Adrenal gland (tissue), 5 donors: ENCODE results near the gene HDLBP.

Experiments used
- POLR2A ChIP-seq, 2 donors: fragments of 450-650 bp; IDR thresholded peaks; one replicate each; pipeline ENCODE4 v1.6.1; 2017; ENCODE audit warnings: antibody characterized with exemption in 2 of 2, mild to moderate bottlenecking in 2 of 2, moderate library complexity in 1 of 2
- TF ChIP-seq, protein P1 (sequence below), 6 experiments: fragments of 450-650 bp in 4 of 6; fragments of 200-600 bp in 2 of 6; sonication (generic) in 1 of 6; IDR thresholded peaks; 1 replicate in 5 of 6; 2 replicates in 1 of 6; pipeline versions ENCODE4 v1.5.1 to v1.8.0; 2016 to 2021; ENCODE audit warnings: antibody characterized with exemption in 6 of 6, mild to moderate bottlenecking in 2 of 6, moderate library complexity in 1 of 6
- donor health status: DM: no; HTN: no; CAD: no.

DNA sequence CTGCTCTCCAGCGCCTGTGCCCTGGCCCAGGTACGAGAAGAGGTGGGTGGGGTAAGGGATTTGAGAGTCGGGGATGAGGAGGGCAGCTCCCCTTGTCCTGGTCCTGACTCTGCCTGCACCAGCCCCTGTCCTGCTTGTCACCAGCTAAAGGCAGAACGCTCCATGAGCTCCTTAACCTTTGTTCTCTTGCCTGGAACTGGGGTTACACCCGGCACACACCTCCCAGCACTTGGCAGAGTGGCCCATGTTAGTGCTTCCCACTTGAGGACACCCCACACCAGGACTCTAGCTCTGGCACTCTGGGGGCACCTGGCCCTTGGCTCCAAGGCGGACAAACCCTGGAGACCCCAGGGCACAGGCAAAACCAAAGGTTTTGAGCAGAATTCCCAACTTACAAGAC is 107.8 kb downstream of the HDLBP start:
- TF ChIP-seq POLR2A (IDR thresholded peaks at IDR 0.05) = no peak
- TF ChIP-seq, protein P1, sequence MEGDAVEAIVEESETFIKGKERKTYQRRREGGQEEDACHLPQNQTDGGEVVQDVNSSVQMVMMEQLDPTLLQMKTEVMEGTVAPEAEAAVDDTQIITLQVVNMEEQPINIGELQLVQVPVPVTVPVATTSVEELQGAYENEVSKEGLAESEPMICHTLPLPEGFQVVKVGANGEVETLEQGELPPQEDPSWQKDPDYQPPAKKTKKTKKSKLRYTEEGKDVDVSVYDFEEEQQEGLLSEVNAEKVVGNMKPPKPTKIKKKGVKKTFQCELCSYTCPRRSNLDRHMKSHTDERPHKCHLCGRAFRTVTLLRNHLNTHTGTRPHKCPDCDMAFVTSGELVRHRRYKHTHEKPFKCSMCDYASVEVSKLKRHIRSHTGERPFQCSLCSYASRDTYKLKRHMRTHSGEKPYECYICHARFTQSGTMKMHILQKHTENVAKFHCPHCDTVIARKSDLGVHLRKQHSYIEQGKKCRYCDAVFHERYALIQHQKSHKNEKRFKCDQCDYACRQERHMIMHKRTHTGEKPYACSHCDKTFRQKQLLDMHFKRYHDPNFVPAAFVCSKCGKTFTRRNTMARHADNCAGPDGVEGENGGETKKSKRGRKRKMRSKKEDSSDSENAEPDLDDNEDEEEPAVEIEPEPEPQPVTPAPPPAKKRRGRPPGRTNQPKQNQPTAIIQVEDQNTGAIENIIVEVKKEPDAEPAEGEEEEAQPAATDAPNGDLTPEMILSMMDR (IDR thresholded peaks at IDR 0.05) = no peak
